Common myeloid progenitor, CD34-positive (primary cell): ENCODE data around the gene RDH13.
"Not testable (repeated sequence)": the region's sequence is repeated elsewhere in the genome, so short reads cannot be mapped to it uniquely, and the experiment has no call there.

Experiments used
- CTCF ChIA-PET: fragments of 350-600 bp; sonication (Branson Sonifier 250); formaldehyde crosslinking; loops from one replicate; lab custom pipeline; 2021; ENCODE audit warnings: antibody characterized with exemption; lab: Charles Lee
- POLR2A ChIA-PET: fragments of 350-600 bp; sonication (Branson Sonifier 250); formaldehyde crosslinking; loops from one replicate; lab custom pipeline; 2021; ENCODE audit warnings: antibody characterized with exemption; lab: Charles Lee
- DNase-seq, 3 donors: peaks; one replicate each; pipeline versions ENCODE4 v3.0.0 to v3.0.0-alpha.2; 2013
- H3K27ac ChIP-seq, 2 experiments: 1 replicate in 1 of 2; 2 replicates in 1 of 2; pipeline ENCODE4 v1.7.0; 2013; ENCODE audit warnings: inconsistent platforms in 2 of 2, low read length in 2 of 2, mild to moderate bottlenecking in 2 of 2, low read depth in 1 of 2, moderate library complexity in 1 of 2; ENCODE audit not compliant: severe bottlenecking in 2 of 2, insufficient read depth in 1 of 2, poor library complexity in 1 of 2
- H3K27me3 ChIP-seq, 5 experiments: replicated peaks in 2 of 5; 1 replicate in 3 of 5; 2 replicates in 2 of 5; pipeline versions ENCODE4 v1.6.1 to v1.7.0; 2013; ENCODE audit warnings: low read length in 4 of 5, mild to moderate bottlenecking in 2 of 5, moderate library complexity in 2 of 5, inconsistent platforms in 1 of 5; ENCODE audit not compliant: insufficient read depth in 5 of 5, control insufficient read depth in 4 of 5
- H3K36me3 ChIP-seq, 4 experiments: 1 replicate in 2 of 4; 2 replicates in 2 of 4; pipeline versions ENCODE4 v1.6.1 to v1.7.0; 2013; ENCODE audit warnings: low read length in 3 of 4, control low read depth in 1 of 4, mild to moderate bottlenecking in 1 of 4; ENCODE audit not compliant: control insufficient read depth in 4 of 4, insufficient read depth in 4 of 4
- H3K4me1 ChIP-seq, 4 experiments: 1 replicate in 3 of 4; 2 replicates in 1 of 4; pipeline versions ENCODE4 v1.6.1 to v1.7.1; 2013; ENCODE audit warnings: low read length in 3 of 4, mild to moderate bottlenecking in 3 of 4, control low read depth in 1 of 4, inconsistent platforms in 1 of 4, moderate library complexity in 1 of 4; ENCODE audit not compliant: control insufficient read depth in 4 of 4, insufficient read depth in 4 of 4; ENCODE audit errors: control extremely low read depth in 1 of 4
- H3K4me3 ChIP-seq, 7 experiments: 1 replicate in 4 of 7; 2 replicates in 3 of 7; pipeline versions ENCODE4 v1.5.1 to v1.7.0; 2013; ENCODE audit warnings: mild to moderate bottlenecking in 7 of 7, low read length in 6 of 7, moderate library complexity in 6 of 7, inconsistent platforms in 2 of 7, low read depth in 2 of 7, control low read depth in 1 of 7; ENCODE audit not compliant: insufficient read depth in 4 of 7, control insufficient read depth in 1 of 7; ENCODE audit errors: extremely low read depth in 1 of 7
- H3K9me3 ChIP-seq, 5 experiments: 1 replicate in 4 of 5; 2 replicates in 1 of 5; pipeline versions ENCODE4 v1.6.1 to v1.7.1; 2013; ENCODE audit warnings: low read length in 4 of 5, mild to moderate bottlenecking in 2 of 5, inconsistent platforms in 1 of 5, low read depth in 1 of 5, moderate library complexity in 1 of 5; ENCODE audit not compliant: control insufficient read depth in 4 of 5, insufficient read depth in 2 of 5; ENCODE audit errors: control extremely low read depth in 1 of 5
- WGBS: methylation state at CpG from one replicate; pipeline ENCODE4 v1.1.5; 2013; ENCODE audit not compliant: insufficient coverage; 5-methylcytosine and 5-hydroxymethylcytosine counted together

RDH13 gene

DNA sequence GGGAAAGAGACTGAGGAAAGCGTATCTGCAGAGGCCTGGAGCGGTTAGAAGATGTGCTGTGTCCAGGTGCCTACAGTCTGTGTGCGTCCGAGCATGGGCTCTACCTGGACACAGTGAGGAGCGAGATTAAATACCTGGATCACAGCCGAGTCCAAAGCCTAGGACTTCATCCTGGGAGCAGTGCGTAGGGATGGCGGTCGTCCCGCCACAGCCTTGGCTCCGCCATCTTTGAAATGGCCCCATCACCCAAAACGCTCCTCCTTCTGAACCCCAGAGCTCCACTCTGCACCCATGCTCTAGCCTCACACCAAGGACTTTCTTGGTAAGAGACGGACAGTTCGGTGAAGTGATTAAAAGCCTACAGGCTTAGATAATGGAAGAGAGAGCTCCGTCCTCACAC lies 44.7 kb downstream of the RDH13 start:
- H3K27me3 ChIP-seq, result no peaks in the 10 kb centered on the region
- POLR2A ChIA-PET, result no interaction called here
- no peak for DNase-seq
- CTCF ChIA-PET, result interaction anchor here (1.2 kb wide), 1 partner anchor 10 kb away, joined by 3 read pairs; no protein-coding TSS in a partner anchor
- H3K4me1 ChIP-seq, result no peaks in the 10 kb centered on the region
- no peak overlapping the region for H3K4me3 ChIP-seq
- no peak overlapping the region for H3K27ac ChIP-seq
- H3K36me3 ChIP-seq, result peaks cover 0 to 5% (median 0%) of the 10 kb centered on the region in 4 experiments
- WGBS, result 92% methylated on average over 15 of the region's 15 CpGs
- H3K9me3 ChIP-seq, result peaks cover 0 to under 1% (median 0%) of the 10 kb centered on the region in 5 experiments

- Histone ChIP-seq H3K27ac (no peak overlapping the region), H3K27me3 (no peaks in the 10 kb centered on the region), H3K36me3 (peaks cover 0 to 5% (median 0%) of the 10 kb centered on the region in 4 experiments), H3K9me3 (no peaks in the 10 kb centered on the region), H3K4me3 (no peak overlapping the region), H3K4me1 (no peaks in the 10 kb centered on the region)
- POLR2A ChIA-PET, result no interaction called here
- CTCF ChIA-PET, result no interaction called here
- no peak for DNase-seq
- no CpG with 5 or more reads among the region's 3 CpGs for WGBS
These were observed 46.9 kb downstream of the RDH13 start for GRCh38 chr19:55016017-55016416.

DNA sequence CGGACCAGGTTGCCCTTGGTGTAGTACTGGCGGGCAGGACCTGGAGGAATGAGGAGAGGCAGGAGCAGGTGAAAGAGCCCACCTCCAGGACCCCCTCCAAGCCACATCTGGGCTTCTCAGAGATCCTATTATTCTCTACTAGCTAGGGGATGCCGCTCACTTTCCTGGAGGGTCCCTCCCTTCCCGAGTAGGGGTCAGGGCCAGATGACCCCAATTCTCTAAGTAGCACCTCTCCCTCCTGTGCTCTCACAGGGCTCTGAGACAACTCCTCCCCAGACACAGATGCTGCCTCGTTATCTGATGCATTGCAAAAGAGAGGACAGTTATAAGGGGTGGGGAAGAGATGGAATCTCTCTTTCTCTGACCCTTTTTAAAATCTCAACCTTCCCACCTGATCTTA lies 47.8 kb downstream of the RDH13 start:
- ChIA-PET POLR2A (no interaction called here), CTCF (no interaction called here)
- no peaks in the 10 kb centered on the region for H3K4me1 ChIP-seq
- H3K4me3 ChIP-seq, result no peak overlapping the region
- H3K27ac ChIP-seq, result no peak overlapping the region
- H3K9me3 ChIP-seq, result no peaks in the 10 kb centered on the region
- peaks cover 0 to 5% (median 0%) of the 10 kb centered on the region in 4 experiments for H3K36me3 ChIP-seq
- no peaks in the 10 kb centered on the region for H3K27me3 ChIP-seq
- WGBS, result 90% methylated on average over 2 of the region's 5 CpGs
- DNase-seq, result no peak

GRCh38 chr19:55014714-55015113 lies 48.2 kb downstream of the RDH13 start:
- no peaks in the 10 kb centered on the region for H3K4me1 ChIP-seq
- POLR2A ChIA-PET, result no interaction called here
- H3K36me3 ChIP-seq, result peaks cover 0 to 5% (median 0%) of the 10 kb centered on the region in 4 experiments
- H3K4me3 ChIP-seq, result peak overlapping the region in 1 of 7 experiments; percentile 37
- no peak for DNase-seq
- no peak overlapping the region for H3K27ac ChIP-seq
- 84% methylated on average over 21 of the region's 22 CpGs for WGBS
- H3K27me3 ChIP-seq, result no peaks in the 10 kb centered on the region
- CTCF ChIA-PET, result no interaction called here
- H3K9me3 ChIP-seq, result no peaks in the 10 kb centered on the region

GRCh38 chr19:55013596-55013995 lies 49.4 kb downstream of the RDH13 start:
- ChIA-PET CTCF (no interaction called here), POLR2A (no interaction called here)
- H3K4me3 ChIP-seq, result no peak overlapping the region
- H3K4me1 ChIP-seq, result no peaks in the 10 kb centered on the region
- no peaks in the 10 kb centered on the region for H3K27me3 ChIP-seq
- DNase-seq, result no peak
- no peak overlapping the region for H3K27ac ChIP-seq
- no CpG with 5 or more reads among the region's 5 CpGs for WGBS
- peaks cover 0 to 5% (median 0%) of the 10 kb centered on the region in 4 experiments for H3K36me3 ChIP-seq
- no peaks in the 10 kb centered on the region for H3K9me3 ChIP-seq

- ChIA-PET CTCF (no interaction called here), POLR2A (no interaction called here)
- Histone ChIP-seq H3K36me3 (peaks cover 0 to 5% (median 0%) of the 10 kb centered on the region in 4 experiments), H3K4me1 (no peaks in the 10 kb centered on the region), H3K27ac (no peak overlapping the region), H3K27me3 (no peaks in the 10 kb centered on the region), H3K9me3 (no peaks in the 10 kb centered on the region), H3K4me3 (no peak overlapping the region)
- 100% methylated on average over 1 of the region's 4 CpGs for WGBS
- no peak for DNase-seq
These were observed 50.6 kb downstream of the RDH13 start for GRCh38 chr19:55012306-55012705.

DNA sequence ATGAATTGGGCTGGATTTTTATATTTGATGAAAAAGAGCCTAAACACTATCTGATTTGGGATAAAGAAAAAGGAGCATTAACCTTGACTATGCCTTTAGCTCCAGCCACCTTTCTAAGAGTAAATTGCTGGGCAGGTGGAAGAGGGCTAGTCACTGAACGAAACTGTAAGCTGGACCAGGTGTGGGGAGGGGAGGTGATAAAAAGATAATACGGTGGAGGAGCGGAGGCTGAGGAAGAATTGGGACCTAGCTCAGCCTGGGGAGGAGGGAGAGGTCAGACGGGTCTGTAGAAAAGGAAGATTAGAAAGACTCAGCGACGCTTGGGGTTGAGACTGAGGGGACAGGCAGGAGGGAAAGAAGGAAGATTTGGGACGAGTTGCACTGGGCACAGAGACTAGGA lies 52.4 kb downstream of the RDH13 start:
- DNase-seq, H3K27ac ChIP-seq, H3K36me3 ChIP-seq, H3K4me3 ChIP-seq, H3K4me1 ChIP-seq, POLR2A ChIA-PET, H3K9me3 ChIP-seq, CTCF ChIA-PET, H3K27me3 ChIP-seq: not testable (repeated sequence)
- WGBS, result 94% methylated on average over 4 of the region's 7 CpGs
